Measurements from ENCODE around the gene TNN. TPM values are rescaled to one million over a fixed set of nuclear protein-coding genes. Genes with fewer than 3 reads are reported as not detected.

Gene TNN
- total and polyA plus RNA-seq, 7 donors = 0.01 TPM; not detected in 5

DNA sequence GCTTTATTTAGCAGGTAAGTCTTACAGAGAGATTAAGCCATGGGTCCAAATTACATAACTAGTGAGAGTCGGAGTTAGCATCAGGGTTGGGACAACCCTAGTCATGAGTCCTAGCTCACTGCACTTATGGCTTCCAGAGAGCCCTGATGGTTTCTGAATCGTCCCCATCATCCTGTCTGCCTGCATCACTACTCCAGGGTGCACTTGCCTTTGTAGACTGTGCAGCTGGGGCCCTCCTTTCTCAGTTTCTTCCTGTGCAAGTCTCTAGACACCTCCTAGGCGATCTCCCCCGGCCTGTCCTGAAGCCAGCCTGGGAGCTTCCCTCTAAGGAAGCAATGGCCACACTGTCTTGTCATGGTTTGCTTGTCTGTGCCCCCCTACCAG, 87.8 kb downstream of the TNN start:
- TF ChIP-seq, protein P1, sequence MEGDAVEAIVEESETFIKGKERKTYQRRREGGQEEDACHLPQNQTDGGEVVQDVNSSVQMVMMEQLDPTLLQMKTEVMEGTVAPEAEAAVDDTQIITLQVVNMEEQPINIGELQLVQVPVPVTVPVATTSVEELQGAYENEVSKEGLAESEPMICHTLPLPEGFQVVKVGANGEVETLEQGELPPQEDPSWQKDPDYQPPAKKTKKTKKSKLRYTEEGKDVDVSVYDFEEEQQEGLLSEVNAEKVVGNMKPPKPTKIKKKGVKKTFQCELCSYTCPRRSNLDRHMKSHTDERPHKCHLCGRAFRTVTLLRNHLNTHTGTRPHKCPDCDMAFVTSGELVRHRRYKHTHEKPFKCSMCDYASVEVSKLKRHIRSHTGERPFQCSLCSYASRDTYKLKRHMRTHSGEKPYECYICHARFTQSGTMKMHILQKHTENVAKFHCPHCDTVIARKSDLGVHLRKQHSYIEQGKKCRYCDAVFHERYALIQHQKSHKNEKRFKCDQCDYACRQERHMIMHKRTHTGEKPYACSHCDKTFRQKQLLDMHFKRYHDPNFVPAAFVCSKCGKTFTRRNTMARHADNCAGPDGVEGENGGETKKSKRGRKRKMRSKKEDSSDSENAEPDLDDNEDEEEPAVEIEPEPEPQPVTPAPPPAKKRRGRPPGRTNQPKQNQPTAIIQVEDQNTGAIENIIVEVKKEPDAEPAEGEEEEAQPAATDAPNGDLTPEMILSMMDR (IDR thresholded peaks at IDR 0.05) = no peak
- no peak overlapping the region for H3K4me3 ChIP-seq
- peak in 1 of 4 donors; percentile 10 for ATAC-seq

DNA sequence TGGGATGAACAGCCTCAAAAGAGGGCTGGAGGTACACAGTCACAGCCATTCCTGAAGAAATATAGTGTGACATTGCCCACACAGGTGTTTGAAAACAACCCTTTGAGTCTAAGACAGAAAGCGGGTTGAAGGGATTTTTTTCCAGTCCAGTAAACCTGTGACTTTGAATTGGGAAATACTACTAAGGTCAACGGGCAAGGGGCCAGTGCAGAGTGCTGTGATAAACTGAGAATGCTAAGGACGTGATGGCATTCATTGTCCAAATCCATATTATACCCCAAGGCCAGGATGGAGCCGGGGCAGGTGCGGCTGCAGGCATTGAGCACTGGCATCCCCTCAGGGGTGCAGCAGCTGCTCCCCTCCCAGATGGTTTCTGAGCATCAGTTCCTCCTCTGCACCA, 88.3 kb downstream of the TNN start:
- WGBS, 3 donors = 48 to 77% (median 48%) methylated on average over 5 of the region's 5 CpGs
- H3K36me3 ChIP-seq (ENCODE audit: insufficient read depth in 1 of 2, low read depth in 1 of 2) = peaks cover 0 to 24% of the 10 kb centered on the region in 2 donors
- peaks cover 4% of the 10 kb centered on the region for H3K4me1 ChIP-seq
- H3K9me3 ChIP-seq = no peaks in the 10 kb centered on the region
- H3K4me3 ChIP-seq = no peak overlapping the region
- no peak overlapping the region for H3K27ac ChIP-seq
- DNase-seq (no peak), ATAC-seq (peak in 1 of 4 donors; percentile 7)
- TF ChIP-seq, protein P1 (IDR thresholded peaks at IDR 0.05) = no peak
- peaks cover 0 to 4% (median 0%) of the 10 kb centered on the region in 3 donors for H3K27me3 ChIP-seq (ENCODE audit: insufficient read depth in 3 of 3, low read length in 2 of 3)
- intact Hi-C loops (cut with DNase I) = loop anchor here (1.0 to 10.0 kb wide), 5 partner anchors 36 to 729 kb away; partner anchors contain the start of gene KIAA0040 (in 1 of the 2)

More for the DNA sequence above, 87.8 kb downstream of the TNN start:
- Histone ChIP-seq H3K4me1 (peaks cover 4% of the 10 kb centered on the region), H3K27me3 (ENCODE audit: insufficient read depth in 3 of 3, low read length in 2 of 3) (peaks cover 0 to 4% (median 0%) of the 10 kb centered on the region in 3 donors), H3K9me3 (no peaks in the 10 kb centered on the region), H3K36me3 (ENCODE audit: insufficient read depth in 1 of 2, low read depth in 1 of 2) (peaks cover 0 to 20% of the 10 kb centered on the region in 2 donors), H3K27ac (no peak overlapping the region)
- WGBS, 3 donors = 61 to 68% (median 64%) methylated on average over 4 of the region's 4 CpGs
- intact Hi-C loops (cut with DNase I) = loop anchor here (1.0 to 10.0 kb wide), 5 partner anchors 37 to 729 kb away; partner anchors contain the start of gene KIAA0040 (in 1 of the 2)
- no peak for DNase-seq

DNA sequence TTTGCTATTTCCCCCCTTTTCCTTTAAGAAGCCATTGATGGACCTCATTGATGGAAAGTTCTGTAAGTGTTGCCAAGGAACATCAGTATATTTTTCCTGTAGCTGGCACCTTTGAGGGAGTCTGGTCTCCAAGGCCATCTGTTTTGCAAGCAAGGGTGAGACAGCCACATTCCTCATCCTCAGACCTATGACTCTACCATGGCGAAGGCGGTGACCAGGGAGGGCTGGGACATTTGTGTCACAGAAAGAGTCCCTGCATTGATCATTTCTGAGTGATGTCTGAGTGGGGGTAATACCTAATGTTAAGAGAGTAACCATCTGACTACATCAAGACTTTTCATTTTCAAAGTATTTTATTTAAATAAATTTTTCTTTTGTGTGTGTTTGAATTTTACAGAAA, 89.6 kb downstream of the TNN start:
- no peak for DNase-seq

DNA sequence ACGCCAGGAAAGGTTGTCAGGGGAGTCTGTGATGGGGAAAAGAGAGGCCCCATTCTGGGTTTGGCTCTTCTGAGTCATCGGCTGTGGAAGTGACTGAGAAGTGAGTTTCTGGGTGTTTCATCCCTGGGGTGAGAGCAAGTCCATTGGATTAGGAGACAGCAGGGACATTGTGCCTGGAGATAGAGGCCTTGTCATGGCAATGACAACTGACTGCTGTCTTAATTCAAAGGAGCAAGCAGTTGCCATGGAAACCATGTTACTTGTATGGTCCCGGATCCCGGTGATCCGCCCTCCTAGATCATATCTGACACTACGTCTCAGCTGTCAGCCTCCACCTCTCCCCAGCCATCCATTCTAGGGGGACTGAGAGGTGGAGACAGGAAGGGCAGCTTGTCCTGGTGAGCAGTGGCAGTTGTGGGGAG, 90.5 kb downstream of the TNN start:
- Histone ChIP-seq H3K4me1 (no peaks in the 10 kb centered on the region), H3K9me3 (no peaks in the 10 kb centered on the region), H3K4me3 (no peak overlapping the region), H3K36me3 (ENCODE audit: insufficient read depth in 1 of 2, low read depth in 1 of 2) (peaks cover 6 to 45% of the 10 kb centered on the region in 2 donors), H3K27me3 (ENCODE audit: insufficient read depth in 3 of 3, low read length in 2 of 3) (peaks cover 0 to 4% (median 0%) of the 10 kb centered on the region in 3 donors), H3K27ac (no peak overlapping the region)
- ATAC-seq = no peak
- DNase-seq = no peak
- TF ChIP-seq, protein P1 (IDR thresholded peaks at IDR 0.05) = no peak
- 78 to 86% (median 85%) methylated on average over 6 of the region's 6 CpGs for WGBS, 3 donors
- intact Hi-C loops (cut with DNase I) = loop anchor here (5.0 to 10.0 kb wide), 3 partner anchors 34 to 727 kb away; partner anchors contain the start of gene KIAA0040 (in 1 of the 2)

More for the DNA sequence above, 89.6 kb downstream of the TNN start:
- peaks cover 0 to 4% (median 0%) of the 10 kb centered on the region in 3 donors for H3K27me3 ChIP-seq (ENCODE audit: insufficient read depth in 3 of 3, low read length in 2 of 3)
- H3K27ac ChIP-seq = no peak overlapping the region
- ATAC-seq = no peak
- no peaks in the 10 kb centered on the region for H3K9me3 ChIP-seq
- no peak overlapping the region for H3K4me3 ChIP-seq
- intact Hi-C loops (cut with DNase I) = loop anchor here (5.0 to 10.0 kb wide), 3 partner anchors 35 to 728 kb away; partner anchors contain the start of gene KIAA0040 (in 1 of the 2)
- H3K36me3 ChIP-seq (ENCODE audit: insufficient read depth in 1 of 2, low read depth in 1 of 2) = peaks cover 6 to 36% of the 10 kb centered on the region in 2 donors
- H3K4me1 ChIP-seq = peaks cover 1% of the 10 kb centered on the region
- TF ChIP-seq, protein P1 (IDR thresholded peaks at IDR 0.05) = no peak
- WGBS, 3 donors = 83 to 93% (median 90%) methylated on average over 2 of the region's 2 CpGs

All from psoas muscle (tissue), 8 donors.